HL-60/S4 treated with retinoic acid at 250 ng/mL for 4 days and 3 days (cell line): ENCODE measurements around the gene IL6ST.
"Not testable (repeated sequence)": the region's sequence is repeated elsewhere in the genome, so short reads cannot be mapped to it uniquely, and the experiment has no call there.

ENCODE experiments used
- in situ Hi-C: fragments of 300-500 bp; cut with MboI; formaldehyde crosslinking; loops from 2 replicates; pipeline ENCODE4 v1.7.0; 2022; ENCODE audit warnings: low sequenced_read_pairs

Gene IL6ST

GRCh38 chr5:55994495-55994997, at the start of gene IL6ST:
Gene IL6ST, minus strand, starts transcription at chr5:55994963. Its CDS starts 18,685 bp downstream, at chr5:55976278.
- in situ Hi-C loops: no loop called here

DNA sequence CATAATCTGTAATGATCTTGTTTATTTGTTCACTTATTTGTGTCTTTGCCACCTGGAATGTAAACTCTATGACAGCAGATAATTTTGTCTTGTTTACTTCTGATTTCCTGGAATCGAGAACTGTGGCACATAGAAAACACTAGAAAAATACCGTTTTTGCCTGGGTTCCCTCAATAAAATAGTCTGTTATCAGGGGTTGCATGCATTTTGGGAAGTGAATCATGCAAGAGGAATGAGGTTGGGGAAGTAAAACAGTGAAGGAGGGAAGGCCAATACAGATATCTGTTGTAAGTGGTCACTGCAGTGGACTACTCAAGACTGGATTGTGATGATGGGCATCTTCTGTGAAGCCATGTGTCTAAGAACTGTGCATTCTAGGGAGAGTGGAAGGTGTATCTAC, 45.2 kb upstream of the IL6ST start:
- in situ Hi-C loops: no loop called here

GRCh38 chr5:56038206-56038605, 43.4 kb upstream of the IL6ST start:
- in situ Hi-C loops: not testable (repeated sequence)

- in situ Hi-C loops: no loop called here
Observed at GRCh38 chr5:56037531-56038010, 42.8 kb upstream of the IL6ST start.

DNA sequence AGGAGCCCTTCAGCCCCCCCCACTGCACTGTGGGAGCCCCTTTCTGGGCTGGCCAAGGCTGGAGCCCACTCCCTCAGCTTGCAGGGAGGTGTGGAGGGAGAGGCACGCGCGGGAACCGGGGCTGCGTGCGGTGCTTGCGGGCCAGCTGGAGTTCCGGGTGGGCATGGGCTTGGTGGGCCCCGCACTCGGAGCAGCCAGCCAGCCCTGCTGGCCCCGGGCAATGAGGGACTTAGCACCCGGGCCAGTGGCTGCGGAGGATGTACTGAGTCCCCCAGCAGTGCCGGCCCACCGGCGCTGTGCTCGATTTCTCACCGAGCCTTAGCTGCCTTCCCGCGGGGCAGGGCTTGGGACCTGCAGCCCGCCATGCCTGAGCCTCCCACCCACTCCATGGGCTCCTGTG, 40.6 kb upstream of the IL6ST start:
- in situ Hi-C loops: not testable (repeated sequence)

DNA sequence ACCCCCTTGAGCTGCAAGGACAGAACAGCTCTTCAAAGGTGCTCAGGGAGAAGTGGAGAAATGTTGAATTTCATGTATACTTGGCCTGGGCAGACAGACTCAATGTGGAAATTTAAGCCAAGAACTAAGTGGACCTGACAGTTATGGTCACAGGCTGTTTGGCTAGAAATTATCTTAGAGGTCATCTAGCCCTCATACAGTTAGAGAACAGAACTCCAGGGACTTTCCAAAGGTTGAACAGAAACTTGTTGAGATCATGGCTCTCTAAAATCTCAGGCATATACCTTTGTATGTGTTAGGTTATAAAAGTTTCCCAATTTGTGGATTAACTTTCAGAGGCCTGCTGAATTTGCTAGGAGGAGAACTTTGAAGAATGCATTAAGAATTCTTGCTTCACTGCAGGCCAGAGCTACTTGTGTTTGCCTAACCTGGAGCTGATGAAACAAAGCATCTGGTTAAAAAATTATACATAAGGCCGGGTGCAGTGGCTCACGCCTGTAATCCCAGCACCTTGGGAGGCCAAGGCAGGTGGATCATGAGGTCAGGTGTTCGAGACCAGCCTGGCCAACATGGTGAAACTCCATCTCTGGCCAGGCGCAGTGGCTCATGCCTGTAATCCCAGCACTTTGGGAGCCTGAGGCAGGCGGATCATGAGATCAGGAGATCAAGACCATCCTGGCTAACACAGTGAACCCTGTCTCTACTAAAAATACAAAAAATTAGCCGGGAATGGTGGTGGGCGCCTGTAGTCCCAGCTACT, 35.3 kb upstream of the IL6ST start:
- in situ Hi-C loops: not testable (repeated sequence)

DNA sequence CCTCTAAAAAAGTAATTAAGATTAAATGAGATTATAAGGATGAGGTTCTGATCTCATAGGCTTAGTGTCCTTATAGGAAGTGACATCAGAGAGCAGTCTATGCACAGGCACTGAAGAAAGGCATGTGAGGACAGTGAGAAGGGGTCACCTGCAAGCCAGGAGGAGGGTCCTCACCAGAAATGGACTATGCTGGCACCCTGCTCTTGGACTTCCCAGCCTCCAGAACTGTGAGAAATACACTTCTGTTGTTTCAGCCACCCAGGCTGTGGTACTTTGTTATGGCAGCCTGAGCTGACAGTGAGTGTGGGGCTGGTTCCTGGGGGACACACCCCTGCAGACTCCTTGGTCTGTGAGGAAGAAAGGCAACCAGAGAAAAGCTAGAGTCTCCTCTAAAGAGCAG, 34.7 kb upstream of the IL6ST start:
- in situ Hi-C loops: no loop called here

GRCh38 chr5:56028708-56029107, 33.9 kb upstream of the IL6ST start:
- in situ Hi-C loops: no loop called here

DNA sequence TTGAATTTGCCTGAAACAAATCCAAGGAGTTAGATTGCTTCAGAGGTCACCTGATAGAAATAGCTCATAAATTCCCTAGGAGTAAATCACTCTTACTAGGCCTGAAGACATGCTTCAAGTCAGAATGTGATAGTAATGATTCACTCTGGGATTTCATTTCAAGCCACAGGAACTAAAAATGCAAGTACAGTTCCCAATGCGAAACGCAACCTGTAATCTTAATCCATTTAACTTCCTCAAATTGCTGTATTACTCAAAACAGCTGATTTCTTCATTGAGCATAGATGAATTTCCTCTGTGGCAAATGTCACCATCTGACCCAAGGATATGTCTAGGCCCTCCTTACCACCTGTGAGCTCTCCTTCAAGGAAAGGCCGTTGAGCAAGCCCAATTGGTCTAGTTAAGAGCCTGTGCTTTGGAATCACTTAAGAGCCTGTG, 32.1 kb upstream of the IL6ST start:
- in situ Hi-C loops: no loop called here

GRCh38 chr5:56025151-56025885, 30.6 kb upstream of the IL6ST start:
- in situ Hi-C loops: no loop called here

DNA sequence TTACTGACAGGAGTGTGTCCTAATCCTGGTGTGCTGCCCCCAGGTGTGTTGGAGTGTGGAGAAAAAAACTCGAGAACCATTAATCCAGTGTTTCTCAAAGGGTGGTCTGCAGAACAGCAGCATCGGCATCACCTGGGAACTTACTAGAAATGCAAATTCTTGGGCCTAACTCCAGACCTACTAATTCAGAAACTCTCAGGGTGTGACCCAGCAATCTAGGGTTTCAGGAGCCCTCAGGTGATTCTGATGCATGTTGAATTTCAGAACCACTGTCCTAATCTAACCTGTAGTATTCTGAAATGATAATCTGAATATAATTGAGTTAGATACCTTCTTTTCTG, 30.0 kb upstream of the IL6ST start:
- in situ Hi-C loops: no loop called here

DNA sequence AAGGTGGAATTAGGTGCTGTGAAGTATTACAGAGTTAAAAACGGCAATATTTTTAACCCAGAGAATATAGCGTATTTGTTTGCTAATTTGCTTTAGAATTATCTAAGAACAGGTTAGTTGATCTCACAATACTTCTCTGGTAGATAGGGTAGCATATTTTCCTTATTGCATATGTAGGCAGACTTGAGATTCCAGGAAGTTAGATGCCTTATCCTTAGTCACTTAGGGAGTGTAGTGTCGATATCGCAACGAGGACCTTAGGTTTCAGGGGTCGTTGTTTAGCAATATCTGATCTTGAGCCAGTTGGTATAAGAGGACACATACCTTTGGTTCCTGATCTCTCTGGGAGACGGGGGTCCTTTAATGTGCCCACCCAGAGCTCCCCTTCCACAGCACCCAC, 28.5 kb upstream of the IL6ST start:
- in situ Hi-C loops: no loop called here

- in situ Hi-C loops: no loop called here
Observed at GRCh38 chr5:56019306-56020272, 24.8 kb upstream of the IL6ST start.

- in situ Hi-C loops: no loop called here
Observed at GRCh38 chr5:56018832-56019231, 24.1 kb upstream of the IL6ST start.

DNA sequence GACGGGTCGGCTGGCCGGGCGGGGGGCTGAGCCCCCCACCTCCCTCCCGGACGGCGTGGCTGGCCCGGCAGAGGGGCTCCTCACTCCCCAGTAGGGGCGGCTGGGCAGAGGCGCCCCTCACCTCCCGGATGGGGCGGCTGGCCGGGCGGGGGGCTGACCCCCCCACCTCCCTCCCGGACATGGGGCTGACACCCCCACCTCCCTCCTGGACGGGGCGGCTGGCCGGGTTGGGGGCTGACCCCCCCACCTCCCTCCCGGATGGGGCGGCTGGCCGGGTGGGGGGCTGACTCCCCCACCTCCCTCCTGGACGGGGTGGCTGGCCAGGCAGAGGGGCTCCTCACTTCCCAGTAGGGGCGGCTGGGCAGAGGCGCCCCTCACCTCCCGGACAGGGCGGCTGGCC, 19.9 kb upstream of the IL6ST start:
- in situ Hi-C loops: not testable (repeated sequence)

GRCh38 chr5:56013939-56014338, 19.2 kb upstream of the IL6ST start:
- in situ Hi-C loops: not testable (repeated sequence)

DNA sequence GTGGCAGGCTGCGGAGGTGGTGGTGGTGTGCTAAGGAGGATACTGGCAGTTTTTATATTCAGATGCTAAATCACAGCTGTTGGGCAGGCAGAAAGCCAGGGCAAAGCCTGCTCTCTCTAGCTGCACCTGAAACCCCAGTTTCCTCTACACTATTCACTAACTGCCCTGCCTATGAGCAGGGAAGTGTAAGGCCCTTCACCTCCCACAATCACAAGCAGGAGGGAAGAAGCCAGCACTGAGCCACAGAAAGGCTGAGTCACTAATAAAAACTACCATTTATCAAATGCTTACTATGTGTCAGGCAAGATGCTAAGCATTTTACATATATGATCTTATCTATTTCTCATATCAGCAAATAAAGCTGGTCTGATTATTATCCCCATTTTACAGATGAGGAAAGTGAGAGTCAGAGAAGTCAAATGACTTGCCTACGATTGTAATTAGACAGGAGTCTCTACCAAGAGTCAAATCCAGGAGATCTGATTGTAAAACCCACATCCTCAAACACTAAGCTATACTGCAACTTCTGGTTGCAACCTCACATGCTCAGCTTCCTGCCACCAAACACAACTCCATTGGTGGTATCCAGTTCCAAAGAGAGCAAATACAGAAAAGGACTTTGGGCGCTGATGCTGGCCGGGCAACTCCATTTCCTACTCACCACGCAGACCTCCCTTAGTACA, 17.7 kb upstream of the IL6ST start:
- in situ Hi-C loops: no loop called here

GRCh38 chr5:56011835-56012234, 17.1 kb upstream of the IL6ST start:
- in situ Hi-C loops: no loop called here

GRCh38 chr5:56010431-56010830, 15.7 kb upstream of the IL6ST start:
- in situ Hi-C loops: no loop called here

DNA sequence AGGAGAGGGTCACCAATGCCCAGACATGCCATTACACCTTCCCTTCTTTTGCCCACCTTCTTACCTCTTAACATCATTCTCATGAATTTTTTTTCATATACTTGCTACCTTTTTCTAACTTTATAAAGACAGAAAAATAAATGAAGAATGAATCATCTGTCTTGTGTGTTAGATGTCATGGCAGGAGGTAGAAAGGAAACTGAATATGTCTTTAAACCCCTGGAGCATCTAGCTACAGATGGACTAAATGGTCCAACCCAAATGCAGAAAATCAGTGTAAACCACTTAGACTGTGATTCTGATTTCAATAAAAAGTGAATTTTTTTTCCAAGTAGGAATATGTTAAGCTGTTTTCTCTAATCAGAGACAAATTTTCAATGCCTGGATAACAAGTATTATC, 11.8 kb upstream of the IL6ST start:
- in situ Hi-C loops: no loop called here
